Dedifferentiated amniotic fluid mesenchymal stem cell (primary cell): ENCODE results near the gene OR1D5.
"Not testable (repeated sequence)": the region's sequence is repeated elsewhere in the genome, so short reads cannot be mapped to it uniquely, and the experiment has no call there.

ENCODE experiments used
- DNase-seq: peaks from one replicate; pipeline ENCODE4 v3.0.0-alpha.2; 2016; ENCODE audit errors: extremely low spot score

Gene OR1D5, protein sequence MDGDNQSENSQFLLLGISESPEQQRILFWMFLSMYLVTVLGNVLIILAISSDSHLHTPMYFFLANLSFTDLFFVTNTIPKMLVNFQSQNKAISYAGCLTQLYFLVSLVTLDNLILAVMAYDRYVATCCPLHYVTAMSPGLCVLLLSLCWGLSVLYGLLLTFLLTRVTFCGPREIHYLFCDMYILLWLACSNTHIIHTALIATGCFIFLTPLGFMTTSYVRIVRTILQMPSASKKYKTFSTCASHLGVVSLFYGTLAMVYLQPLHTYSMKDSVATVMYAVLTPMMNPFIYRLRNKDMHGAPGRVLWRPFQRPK

DNA sequence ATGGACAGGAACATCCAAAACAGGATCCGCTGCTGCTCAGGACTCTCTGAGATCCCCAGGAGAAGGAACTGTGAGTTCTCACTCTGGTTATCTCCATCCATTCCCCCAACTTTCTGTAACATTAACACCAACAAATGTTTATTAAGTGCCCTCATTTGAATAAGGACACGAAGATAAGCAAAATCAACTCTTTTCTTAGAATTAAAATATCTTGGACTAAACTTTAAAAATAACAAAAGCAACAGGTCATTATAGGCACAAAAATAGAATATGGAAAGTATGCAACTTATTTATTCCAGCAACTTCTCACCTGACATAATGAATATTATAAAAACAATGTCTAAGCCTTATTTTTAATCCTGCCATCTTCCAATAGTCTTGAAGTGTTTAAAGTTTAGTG, at the start of gene OR1D5:
Gene OR1D5 (minus strand): TSS at position 101 of the 400 bp plus-strand sequence. CDS start 0 bp downstream, at position 101.
- DNase-seq, result not testable (repeated sequence)

DNA sequence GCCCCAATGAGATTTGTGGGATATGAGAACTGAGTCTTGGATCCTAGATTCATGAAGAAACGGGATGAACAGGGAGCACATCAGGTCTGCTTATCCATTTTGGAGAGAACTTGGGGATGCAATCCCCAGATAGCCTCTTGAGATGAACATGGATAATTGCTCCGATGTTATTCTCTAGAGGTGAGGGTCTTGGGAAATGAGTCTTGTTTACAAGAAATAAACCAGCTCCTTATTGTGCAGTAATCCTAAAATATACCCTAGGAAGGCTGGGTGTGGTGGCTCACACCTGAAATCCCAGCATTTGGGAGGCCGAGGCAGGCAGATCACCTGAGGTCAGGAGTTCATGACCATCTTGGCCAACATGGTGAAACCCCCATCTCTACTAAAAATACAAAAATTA, 40.9 kb upstream of the OR1D5 start, which contains the start of gene OR1D2:
Gene OR1D2 (minus strand): TSS at position 101 of the 400 bp plus-strand sequence. CDS start 11,426 bp downstream, outside the sequence.
- DNase-seq, result no peak

DNA sequence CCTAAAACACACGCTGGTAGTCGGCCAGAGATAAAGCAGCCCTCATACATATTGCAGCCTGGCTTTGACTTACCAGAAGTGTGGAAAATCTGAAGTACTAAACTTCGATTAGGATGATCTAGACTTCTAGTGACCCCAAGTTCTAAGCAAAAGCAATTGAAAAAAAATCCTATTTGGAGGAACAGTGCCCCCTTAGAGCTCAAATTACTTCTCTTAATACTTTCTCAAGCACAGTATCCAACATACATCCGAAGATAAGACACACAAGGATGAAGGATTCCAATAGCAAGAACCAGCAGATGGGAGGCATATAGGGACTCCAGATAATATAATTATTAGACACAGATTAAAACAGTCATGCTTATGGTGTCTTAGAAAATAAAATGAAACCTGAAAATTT, 10.4 kb upstream of the OR1D5 start:
- not testable (repeated sequence) for DNase-seq

DNA sequence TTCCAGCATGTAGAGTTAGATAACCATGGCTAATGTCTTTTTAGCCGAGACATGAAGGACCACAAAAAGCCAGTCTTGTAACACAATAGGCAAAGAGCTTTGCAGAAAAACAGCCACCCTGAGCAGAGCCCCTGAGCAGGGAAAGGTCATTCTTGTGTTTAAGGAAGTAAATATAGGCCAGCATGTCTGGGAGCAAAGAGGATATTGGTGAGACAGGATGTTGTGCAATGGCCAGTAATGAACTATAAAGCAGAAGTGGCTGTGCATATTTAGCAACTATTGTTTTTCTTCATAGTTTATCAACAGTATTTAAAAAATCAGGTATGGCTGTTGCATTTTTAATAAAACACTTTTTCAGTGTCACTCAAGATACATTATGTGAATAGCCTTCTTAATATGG, 1.8 kb upstream of the OR1D5 start:
- DNase-seq, result not testable (repeated sequence)

DNA sequence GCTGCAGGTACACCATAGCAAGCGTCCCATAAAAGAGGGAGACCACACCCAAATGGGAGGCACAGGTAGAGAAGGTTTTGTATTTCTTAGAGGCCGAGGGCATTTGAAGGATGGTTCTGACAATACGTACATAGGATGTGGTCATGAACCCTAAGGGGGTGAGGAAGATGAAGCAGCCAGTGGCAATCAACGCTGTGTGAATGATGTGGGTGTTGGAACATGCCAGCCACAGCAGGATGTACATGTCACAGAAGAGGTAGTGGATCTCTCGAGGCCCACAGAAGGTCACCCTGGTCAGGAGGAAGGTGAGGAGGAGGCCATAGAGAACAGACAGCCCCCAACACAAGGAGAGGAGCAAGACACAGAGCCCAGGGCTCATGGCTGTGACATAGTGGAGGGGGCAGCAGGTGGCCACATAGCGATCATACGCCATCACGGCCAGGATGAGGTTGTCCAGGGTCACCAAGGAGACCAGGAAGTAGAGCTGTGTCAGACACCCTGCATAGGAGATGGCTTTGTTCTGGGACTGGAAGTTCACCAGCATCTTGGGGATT, 506 bp downstream of the OR1D5 start:
- not testable (repeated sequence) for DNase-seq

DNA sequence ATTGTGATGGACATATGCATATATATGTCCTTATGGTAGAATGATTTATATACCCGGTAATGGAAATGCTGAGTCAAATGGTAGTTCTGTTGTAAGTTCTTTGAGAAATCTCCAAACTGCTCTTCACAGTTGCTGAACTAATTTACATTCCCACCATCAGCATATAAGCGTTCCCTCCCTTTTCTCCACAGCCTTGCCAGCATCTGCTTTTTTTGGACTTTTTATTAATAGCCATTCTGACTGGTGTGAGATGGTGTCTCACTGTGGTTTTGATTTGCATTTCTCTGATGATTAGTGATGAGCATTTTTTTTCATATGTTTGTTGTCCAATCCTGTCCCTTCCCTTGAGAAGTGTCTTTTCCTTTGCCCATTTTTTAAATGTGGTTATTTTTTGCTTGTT, 8.5 kb downstream of the OR1D5 start:
- not testable (repeated sequence) for DNase-seq

DNA sequence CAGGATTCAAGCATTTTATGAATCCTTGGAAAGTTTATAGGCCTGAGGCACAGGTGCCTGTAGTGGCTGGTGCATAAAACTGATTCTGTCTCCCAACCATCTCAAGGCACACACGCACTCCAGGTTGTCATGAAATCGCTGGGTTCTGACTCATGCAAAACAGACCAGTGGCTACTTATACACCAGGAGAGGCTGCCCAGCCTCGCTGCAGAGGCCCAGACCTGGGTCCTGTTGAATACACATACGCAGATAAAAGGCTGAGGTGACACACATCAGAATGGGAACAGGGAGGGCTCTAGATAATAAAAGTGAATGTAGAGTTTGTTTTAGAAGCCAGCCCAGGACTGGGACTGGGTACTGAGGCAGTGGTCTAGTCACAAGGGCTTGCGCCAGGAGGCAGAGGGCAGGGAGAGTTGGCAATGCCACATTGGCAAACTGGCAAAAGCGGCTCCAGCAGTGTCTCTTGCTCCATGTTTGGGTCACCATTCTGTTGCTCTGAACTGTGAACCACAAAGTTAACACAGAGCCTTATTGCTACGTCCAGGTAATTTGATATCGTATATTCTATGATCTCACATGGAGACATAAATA, 13.6 kb downstream of the OR1D5 start:
- no peak for DNase-seq

DNA sequence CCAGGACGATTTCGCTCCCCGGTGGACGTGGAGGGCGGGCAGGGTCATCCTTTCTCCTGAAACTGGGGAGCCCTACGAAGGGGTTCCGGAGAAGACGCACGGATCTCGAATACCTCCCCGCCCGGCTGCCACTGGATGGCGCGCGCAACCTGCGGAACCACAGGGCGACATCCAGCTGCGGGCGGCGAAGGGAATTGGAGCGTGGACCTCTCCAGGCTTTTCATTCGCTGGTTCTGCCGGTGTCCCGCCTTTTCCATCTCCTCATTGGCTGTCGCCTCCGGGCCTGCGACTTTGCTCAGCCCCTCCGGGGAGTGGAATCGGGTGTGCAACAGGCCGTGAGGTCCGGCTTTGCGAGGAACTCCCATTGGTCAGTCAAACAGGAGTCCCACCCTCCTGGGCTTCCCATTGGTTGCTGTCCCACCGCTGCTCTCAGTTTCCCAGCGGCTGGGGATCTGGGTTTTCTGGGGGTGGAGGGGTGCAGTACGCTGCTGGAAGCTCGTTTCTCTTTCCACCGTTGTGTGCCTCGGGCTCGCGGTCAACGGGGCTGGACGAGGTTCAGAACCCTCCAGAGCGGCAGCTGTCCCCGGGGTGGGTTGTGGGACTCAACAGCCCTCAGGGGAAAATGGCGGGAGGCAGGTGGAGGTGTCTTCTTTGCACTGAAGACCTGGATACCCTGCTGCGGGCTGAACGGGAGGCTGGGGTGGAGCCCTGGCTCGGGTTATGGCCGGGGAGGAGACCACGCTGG, 14.5 kb downstream of the OR1D5 start:
- peak; percentile 18 for DNase-seq

DNA sequence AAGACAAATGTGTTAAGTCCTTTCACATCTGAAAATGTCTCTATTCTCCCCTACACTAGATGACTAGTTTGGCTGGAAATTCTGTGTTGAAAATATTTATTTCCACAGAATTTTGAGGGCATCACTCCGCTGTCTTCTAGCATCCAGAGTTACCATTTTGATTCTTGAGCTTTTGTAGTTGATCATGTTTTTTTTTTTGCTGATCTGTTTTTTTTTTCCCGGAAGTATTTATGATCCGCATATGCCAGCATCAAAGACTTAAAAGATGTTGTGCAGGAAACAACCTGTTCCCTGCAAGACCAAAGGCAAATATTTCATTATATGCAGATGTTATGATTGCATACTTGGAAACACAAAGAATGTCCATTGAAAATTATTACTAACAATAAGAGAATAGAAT, 16.7 kb downstream of the OR1D5 start:
- DNase-seq, result no peak

DNA sequence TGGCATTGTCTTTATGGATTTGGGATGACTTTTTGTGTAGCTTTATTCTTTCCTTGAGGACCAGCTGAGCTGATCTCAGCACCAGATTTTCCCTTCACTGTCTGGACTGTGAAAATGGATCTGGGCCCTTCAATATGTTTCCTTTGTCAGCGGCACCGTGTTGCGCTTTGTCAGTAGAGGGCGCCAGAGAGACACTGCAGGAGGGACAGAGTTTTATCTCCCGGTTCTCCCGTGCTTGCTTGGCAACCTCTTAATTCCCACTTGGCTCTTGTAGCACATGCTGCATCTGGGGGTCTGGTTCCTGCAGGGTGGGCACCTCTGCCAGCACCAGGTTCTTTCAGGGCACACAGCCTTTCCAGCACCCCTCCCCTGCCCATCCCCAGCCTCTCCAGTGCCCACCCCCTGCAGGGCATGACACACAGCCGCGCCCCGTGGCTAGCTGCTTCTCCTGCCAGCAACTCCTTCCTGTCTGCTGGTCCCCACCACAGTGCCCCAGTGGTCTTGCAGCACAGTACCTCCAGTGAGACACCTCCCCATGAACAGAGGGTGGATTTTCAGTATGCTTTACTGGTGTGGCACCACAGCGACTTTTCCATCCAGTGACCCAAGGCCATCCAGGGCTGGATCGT, 19.6 kb downstream of the OR1D5 start:
- DNase-seq, result no peak

DNA sequence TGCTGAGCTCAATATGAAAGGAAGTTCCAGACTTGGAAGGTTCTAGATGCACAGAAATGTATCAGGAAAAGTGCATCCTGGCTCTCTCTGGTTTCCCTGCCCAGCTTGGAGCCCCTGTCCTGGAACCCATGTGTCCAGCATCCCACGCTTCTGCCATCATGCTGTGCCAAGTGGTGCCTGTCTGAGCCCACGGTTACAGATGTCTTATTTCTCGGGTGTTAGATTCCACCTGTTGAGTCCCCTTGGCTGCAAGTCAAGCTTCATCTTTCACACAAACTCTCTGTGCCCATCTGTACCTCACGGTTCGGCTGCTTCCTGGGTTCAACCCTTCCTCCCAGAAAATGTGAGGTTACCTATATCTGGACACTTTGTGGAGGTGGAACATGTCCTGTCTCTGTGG, 22.5 kb downstream of the OR1D5 start:
- DNase-seq, result no peak

DNA sequence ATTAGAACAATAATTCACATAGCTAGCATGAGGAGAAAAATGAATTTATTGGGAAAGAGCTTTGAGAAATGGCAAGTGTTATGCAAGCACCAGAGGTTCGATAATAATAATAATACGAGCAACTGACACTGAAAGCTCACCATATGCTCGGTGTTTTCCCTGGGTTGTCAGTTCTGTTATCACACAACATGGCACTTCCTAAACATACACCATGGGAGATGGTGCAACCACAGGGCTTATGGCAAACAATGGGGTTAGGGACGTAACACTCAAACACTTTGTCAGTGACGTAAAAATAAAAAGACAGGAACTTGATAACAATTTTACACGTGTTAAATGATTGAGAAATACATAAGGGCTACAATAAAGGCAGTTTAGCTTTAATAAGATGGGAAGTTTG, 23.7 kb downstream of the OR1D5 start:
- DNase-seq, result no peak

DNA sequence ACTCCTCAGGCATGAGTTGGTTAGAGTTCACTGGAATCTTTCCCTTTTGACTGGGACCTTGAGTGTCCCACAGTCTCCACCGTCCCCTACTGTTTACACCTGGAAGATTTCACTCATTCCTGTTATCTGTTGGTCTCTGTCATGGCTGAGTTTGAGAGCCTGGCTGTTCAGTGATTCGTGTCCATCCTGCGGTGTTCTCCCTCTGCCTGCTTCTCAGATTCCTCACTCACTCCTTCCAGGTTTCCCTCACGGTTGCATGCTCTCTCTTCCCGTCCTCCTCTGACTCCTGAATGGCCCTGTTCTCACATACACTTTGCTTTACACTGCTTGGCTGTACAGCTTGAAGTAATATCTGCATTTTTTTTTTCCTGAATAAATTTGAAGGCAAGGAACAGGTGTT, 24.5 kb downstream of the OR1D5 start:
- no peak for DNase-seq

DNA sequence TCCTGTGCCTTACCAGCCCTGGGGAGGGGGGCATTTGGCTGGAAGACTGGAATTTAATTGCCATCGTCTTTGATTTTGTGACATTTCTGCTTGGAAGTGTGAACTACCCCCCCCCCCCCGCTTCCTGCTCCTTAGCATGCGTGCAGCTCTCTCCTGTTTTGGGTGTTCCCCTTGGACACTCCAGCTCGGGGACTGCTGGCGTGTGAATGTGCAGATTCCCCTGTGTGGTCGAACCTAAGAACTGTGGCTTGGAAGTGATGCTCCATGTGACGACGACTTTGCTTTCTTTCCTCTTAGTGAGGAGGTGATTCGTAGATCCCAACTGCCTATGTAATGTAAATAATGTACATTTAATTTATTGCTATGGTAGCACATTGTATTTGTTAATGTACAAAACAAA, 26.1 kb downstream of the OR1D5 start:
- no peak for DNase-seq

DNA sequence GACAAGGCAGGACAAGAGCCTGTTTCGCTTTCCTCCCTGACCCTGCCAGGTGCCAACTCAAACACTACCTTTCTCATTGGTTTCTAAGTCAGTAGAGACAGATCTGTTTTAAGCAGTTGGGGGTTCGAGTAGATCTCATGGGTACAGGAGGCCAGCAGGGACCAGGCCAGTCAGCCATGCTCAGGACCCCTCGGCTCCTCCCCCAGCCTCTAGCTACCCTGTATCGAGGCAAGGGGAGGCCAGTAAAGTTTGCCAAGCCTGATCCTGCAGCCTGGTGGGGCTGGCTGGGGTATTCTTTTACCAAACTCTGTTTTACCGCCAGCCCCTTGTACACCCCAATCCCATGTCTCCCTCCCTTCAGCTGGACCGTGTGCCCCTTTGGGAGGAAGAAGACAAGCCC, 26.6 kb downstream of the OR1D5 start:
- no peak for DNase-seq

DNA sequence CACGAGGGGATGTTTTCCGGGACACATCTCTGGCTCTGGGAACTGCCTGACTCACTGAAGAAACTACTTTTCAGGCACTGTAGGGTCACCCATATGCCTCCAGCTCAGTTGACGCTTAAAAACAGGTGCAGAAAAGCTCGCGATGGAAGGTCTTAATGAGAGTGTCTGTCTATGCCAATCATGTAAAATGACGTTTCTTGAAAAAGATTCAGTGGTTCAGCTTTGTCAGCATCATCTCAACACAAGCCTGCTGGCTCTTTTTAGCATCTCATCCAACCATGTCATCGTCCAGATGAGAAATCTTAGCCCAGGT, 27.5 kb downstream of the OR1D5 start:
- DNase-seq, result no peak

DNA sequence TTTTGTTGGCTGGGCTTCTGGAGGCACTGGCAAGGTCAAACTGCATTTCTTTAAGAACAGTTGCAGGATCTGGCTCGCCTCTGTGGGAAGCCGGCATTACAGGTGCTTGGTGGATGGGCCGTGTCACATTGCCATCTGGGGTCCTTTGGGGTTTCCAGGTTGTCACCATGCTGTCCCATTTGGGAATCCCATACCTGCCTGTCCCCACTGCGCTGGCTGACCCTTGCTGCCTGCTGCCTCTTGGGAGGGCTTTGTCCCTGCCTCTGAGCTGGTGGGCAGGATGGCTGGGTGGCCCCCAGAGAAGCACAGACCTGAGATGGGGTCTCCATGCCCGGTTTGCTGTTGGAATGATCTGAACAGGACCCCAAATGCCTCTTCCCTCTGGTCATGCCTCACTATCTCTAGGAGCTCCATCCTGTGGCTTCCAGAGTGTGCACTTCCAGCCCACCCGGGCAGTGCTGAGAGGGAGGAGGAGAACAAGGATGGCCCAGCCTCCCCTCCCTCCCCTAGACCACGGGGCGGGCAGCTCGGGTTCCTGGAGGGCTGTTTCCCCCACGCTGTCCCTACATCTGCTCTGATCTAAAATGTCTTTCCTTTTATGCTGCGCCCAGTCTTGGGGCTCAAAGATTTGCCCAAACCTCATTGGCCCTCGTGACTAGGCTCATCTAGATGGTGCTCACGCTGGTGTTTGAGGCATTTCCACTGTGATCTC, 28.0 kb downstream of the OR1D5 start:
- no peak for DNase-seq

DNA sequence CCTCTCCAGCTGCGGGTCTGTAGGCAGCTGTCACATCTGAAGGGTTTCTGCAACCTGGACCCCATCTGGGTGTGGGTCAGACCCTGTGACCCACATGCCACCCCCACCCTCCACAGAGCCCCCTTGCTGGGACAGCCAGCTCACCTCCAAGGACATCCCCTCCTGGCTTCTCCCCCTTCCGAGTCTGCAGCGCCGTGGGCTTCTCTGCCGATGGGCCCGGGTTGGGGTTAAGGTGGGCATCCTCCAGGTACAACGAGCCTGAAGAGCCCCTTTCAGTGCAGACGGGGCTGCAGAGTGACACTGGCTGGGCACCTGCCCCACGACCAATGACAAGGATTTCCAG, 28.9 kb downstream of the OR1D5 start:
- DNase-seq, result no peak

DNA sequence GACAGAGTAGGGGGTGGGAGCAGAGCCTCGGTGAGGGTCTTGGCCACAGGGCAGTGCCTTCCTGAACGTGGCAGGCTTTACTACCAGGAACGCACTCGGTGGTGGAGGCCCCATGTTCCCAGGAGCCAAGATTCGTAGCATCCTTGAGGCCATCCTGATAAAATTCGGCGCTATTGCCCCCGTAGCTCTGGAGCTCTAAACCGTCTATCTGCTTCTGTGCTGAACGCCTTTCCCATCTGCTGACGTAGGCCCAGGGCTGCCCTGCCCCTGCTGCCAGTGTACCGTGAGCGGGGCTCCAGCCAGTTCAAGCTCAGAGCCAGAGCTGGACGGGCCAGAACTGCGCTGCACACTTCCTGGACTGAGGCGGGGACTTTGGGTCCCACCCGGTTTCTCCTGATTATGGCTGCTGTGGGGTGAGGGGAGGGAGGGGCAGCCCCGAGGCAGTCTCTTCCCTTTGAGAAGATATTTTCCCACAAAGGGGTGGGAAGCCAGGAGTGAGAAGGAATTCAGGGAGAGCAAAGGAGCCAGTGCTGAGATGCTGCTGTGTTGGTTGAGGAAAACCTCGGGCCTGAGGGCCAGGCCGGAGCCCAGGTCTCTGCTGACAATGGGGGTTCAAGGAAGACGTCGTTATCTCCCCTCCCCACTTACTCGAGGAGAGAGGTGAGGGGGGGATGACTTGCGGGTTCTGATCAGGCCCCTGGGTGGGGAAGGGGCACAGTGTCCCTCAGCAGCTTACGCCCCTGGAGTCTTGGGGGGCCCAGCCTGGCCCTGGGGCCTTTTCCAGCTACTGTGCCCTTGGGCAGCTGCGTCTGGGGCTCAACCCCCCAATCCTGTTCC, 29.4 kb downstream of the OR1D5 start:
- no peak for DNase-seq

DNA sequence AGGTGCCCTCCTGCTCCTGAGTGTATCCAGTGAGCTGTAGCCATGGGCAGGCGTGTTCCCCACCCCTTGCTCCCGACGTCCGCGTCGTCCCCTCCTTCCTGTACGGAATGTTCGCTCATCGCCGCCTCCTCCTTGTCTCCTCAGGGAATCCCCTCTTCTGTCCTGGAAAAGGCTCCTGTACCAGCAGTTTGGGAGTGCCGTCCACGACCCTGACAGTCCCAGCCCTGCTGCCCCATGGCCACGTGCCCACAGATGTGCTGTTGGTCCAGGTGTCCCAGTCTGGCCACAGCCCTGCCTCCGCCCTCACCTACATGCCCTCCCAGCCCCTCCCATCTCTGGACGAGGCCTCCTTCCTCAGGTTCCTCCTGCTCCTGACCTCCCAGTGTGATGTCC, 30.2 kb downstream of the OR1D5 start:
- no peak for DNase-seq
